ENCODE results near the gene PROX1. TPM values are rescaled to one million over a fixed set of nuclear protein-coding genes. Genes with fewer than 3 reads are reported as not detected.

Gene PROX1
- total and polyA plus RNA-seq, 2 donors from 2014 or later = 0.92 to 6.6 TPM

- peak in 3 of 5 donors; percentile 28 to 41 (median 37) for DNase-seq
- Histone ChIP-seq H3K9ac (ENCODE audit: low read length in 3 of 3) (no peak overlapping the region), H3K9me3 (ENCODE audit: control insufficient read depth in 2 of 3, insufficient read depth in 1 of 3, low read length in 3 of 3) (no peaks in the 10 kb centered on the region), H3K4me1 (ENCODE audit: control insufficient read depth in 2 of 3, insufficient read depth in 2 of 3, low read depth in 1 of 3, low read length in 3 of 3) (no peaks in the 10 kb centered on the region), H3K4me3 (ENCODE audit: low read length in 3 of 3) (no peak overlapping the region), H3K36me3 (ENCODE audit: control insufficient read depth in 2 of 3, insufficient read depth in 3 of 3, low read length in 3 of 3) (no peaks in the 10 kb centered on the region), H3K27ac (ENCODE audit: low read depth in 2 of 2, low read length in 2 of 2) (no peak overlapping the region), H3K27me3 (ENCODE audit: control insufficient read depth, insufficient read depth, low read length) (no peaks in the 10 kb centered on the region)
- FAIRE-seq = no peak
- TF ChIP-seq CTCF (IDR thresholded peaks at IDR 0.05; ENCODE audit: borderline replicate concordance, extremely low read depth, insufficient read depth) = no peak
- intact Hi-C loops (cut with DNase I) = no loop called here
Observed at GRCh38 chr1:214058076-214058475, 70.3 kb downstream of the PROX1 start.

GRCh38 chr1:214066190-214066589 is 78.4 kb downstream of the PROX1 start:
- FAIRE-seq (no peak), DNase-seq (no peak)
- Histone ChIP-seq H3K27me3 (ENCODE audit: control insufficient read depth, insufficient read depth, low read length) (no peaks in the 10 kb centered on the region), H3K27ac (ENCODE audit: low read depth in 2 of 2, low read length in 2 of 2) (no peak overlapping the region), H3K9ac (ENCODE audit: low read length in 3 of 3) (no peak overlapping the region), H3K9me3 (ENCODE audit: control insufficient read depth in 2 of 3, insufficient read depth in 1 of 3, low read length in 3 of 3) (no peaks in the 10 kb centered on the region), H3K4me1 (ENCODE audit: control insufficient read depth in 2 of 3, insufficient read depth in 2 of 3, low read depth in 1 of 3, low read length in 3 of 3) (no peaks in the 10 kb centered on the region), H3K4me3 (ENCODE audit: low read length in 3 of 3) (no peak overlapping the region), H3K36me3 (ENCODE audit: control insufficient read depth in 2 of 3, insufficient read depth in 3 of 3, low read length in 3 of 3) (no peaks in the 10 kb centered on the region)
- intact Hi-C loops (cut with DNase I) = no loop called here
- no peak for TF ChIP-seq CTCF (IDR thresholded peaks at IDR 0.05; ENCODE audit: borderline replicate concordance, extremely low read depth, insufficient read depth)

- Histone ChIP-seq H3K9ac (ENCODE audit: low read length in 3 of 3) (no peak overlapping the region), H3K4me1 (ENCODE audit: control insufficient read depth in 2 of 3, insufficient read depth in 2 of 3, low read depth in 1 of 3, low read length in 3 of 3) (no peaks in the 10 kb centered on the region), H3K9me3 (ENCODE audit: control insufficient read depth in 2 of 3, insufficient read depth in 1 of 3, low read length in 3 of 3) (no peaks in the 10 kb centered on the region), H3K36me3 (ENCODE audit: control insufficient read depth in 2 of 3, insufficient read depth in 3 of 3, low read length in 3 of 3) (no peaks in the 10 kb centered on the region), H3K4me3 (ENCODE audit: low read length in 3 of 3) (no peak overlapping the region), H3K27me3 (ENCODE audit: control insufficient read depth, insufficient read depth, low read length) (no peaks in the 10 kb centered on the region), H3K27ac (ENCODE audit: low read depth in 2 of 2, low read length in 2 of 2) (no peak overlapping the region)
- TF ChIP-seq CTCF (IDR thresholded peaks at IDR 0.05; ENCODE audit: borderline replicate concordance, extremely low read depth, insufficient read depth) = no peak
- intact Hi-C loops (cut with DNase I) = no loop called here
- DNase-seq (no peak), FAIRE-seq (no peak)
Observed at GRCh38 chr1:214066936-214067335, 79.2 kb downstream of the PROX1 start.

GRCh38 chr1:214067397-214067796 is 79.6 kb downstream of the PROX1 start:
- no peaks in the 10 kb centered on the region for H3K9me3 ChIP-seq (ENCODE audit: control insufficient read depth in 2 of 3, insufficient read depth in 1 of 3, low read length in 3 of 3)
- no peak overlapping the region for H3K9ac ChIP-seq (ENCODE audit: low read length in 3 of 3)
- H3K36me3 ChIP-seq (ENCODE audit: control insufficient read depth in 2 of 3, insufficient read depth in 3 of 3, low read length in 3 of 3) = no peaks in the 10 kb centered on the region
- FAIRE-seq (no peak), DNase-seq (no peak)
- no peak for TF ChIP-seq CTCF (IDR thresholded peaks at IDR 0.05; ENCODE audit: borderline replicate concordance, extremely low read depth, insufficient read depth)
- intact Hi-C loops (cut with DNase I) = no loop called here
- H3K27me3 ChIP-seq (ENCODE audit: control insufficient read depth, insufficient read depth, low read length) = no peaks in the 10 kb centered on the region
- H3K4me3 ChIP-seq (ENCODE audit: low read length in 3 of 3) = no peak overlapping the region
- no peaks in the 10 kb centered on the region for H3K4me1 ChIP-seq (ENCODE audit: control insufficient read depth in 2 of 3, insufficient read depth in 2 of 3, low read depth in 1 of 3, low read length in 3 of 3)
- H3K27ac ChIP-seq (ENCODE audit: low read depth in 2 of 2, low read length in 2 of 2) = no peak overlapping the region
